Loucy (cell line): Measurements from ENCODE around the gene NSA2.
A peak's percentile ranks its signal among the peaks of the same experiment; 100 is the strongest.

ENCODE experiments used
- H2AFZ ChIP-seq: fragments of 200-600 bp; sonication (generic); 2 replicates; pipeline ENCODE4 v1.6.0; 2016; ENCODE audit warnings: antibody characterized with exemption, mild to moderate bottlenecking, low read length, moderate library complexity
- H3F3A ChIP-seq: fragments of 200-600 bp; 2 replicates; pipeline ENCODE4 v1.6.0; 2016; ENCODE audit warnings: antibody characterized with exemption, low read depth, mild to moderate bottlenecking
- H3K27me3 ChIP-seq: fragments of 200-600 bp; sonication (generic); 2 replicates; pipeline ENCODE4 v1.6.1; 2014; ENCODE audit warnings: low read length, mild to moderate bottlenecking; ENCODE audit not compliant: insufficient read depth, poor library complexity, severe bottlenecking
- H3K36me3 ChIP-seq: fragments of 200-600 bp; sonication (generic); 2 replicates; pipeline ENCODE4 v1.6.1; 2016; ENCODE audit warnings: low read length; ENCODE audit not compliant: insufficient read depth
- H3K4me1 ChIP-seq: fragments of 200-600 bp; sonication (generic); 2 replicates; pipeline ENCODE4 v1.5.1; 2014; ENCODE audit warnings: low read length, mild to moderate bottlenecking; ENCODE audit not compliant: insufficient read depth, poor library complexity, severe bottlenecking
- H3K4me2 ChIP-seq: fragments of 200-600 bp; sonication (generic); 2 replicates; pipeline ENCODE4 v1.6.0; 2014; ENCODE audit warnings: antibody characterized with exemption, low read length, low read depth, mild to moderate bottlenecking; ENCODE audit not compliant: poor library complexity, severe bottlenecking
- H3K4me3 ChIP-seq: fragments of 200-600 bp; sonication (generic); 2 replicates; pipeline ENCODE4 v1.5.1; 2014; ENCODE audit warnings: low read length, mild to moderate bottlenecking, mixed read lengths; ENCODE audit not compliant: poor library complexity, severe bottlenecking
- H3K79me2 ChIP-seq: fragments of 200-600 bp; sonication (generic); 2 replicates; pipeline ENCODE4 v1.6.1; 2014; ENCODE audit warnings: low read length; ENCODE audit not compliant: insufficient read depth
- H3K9ac ChIP-seq: fragments of 200-600 bp; sonication (generic); 2 replicates; pipeline ENCODE4 v1.6.0; 2014; ENCODE audit warnings: mild to moderate bottlenecking, low read depth, low read length, moderate library complexity; ENCODE audit not compliant: poor library complexity, severe bottlenecking
- H3K9me2 ChIP-seq: fragments of 200-600 bp; sonication (generic); replicated peaks from 2 replicates; pipeline ENCODE4 v1.6.1; 2016; ENCODE audit warnings: low read depth, low read length, mixed read lengths
- H3K9me3 ChIP-seq: fragments of 200-600 bp; sonication (generic); 2 replicates; pipeline ENCODE4 v1.6.1; 2014; ENCODE audit warnings: mild to moderate bottlenecking, antibody characterized with exemption, low read length, low read depth; ENCODE audit not compliant: insufficient read depth
- H4K20me1 ChIP-seq: fragments of 200-600 bp; sonication (generic); 2 replicates; pipeline ENCODE4 v1.6.0; 2014; ENCODE audit warnings: antibody characterized with exemption, low read length, mild to moderate bottlenecking; ENCODE audit not compliant: insufficient read depth, poor library complexity, severe bottlenecking
- CTCF ChIP-seq: fragments of 200-600 bp; sonication (generic); conservative IDR thresholded peaks from 2 replicates; pipeline ENCODE4 v1.5.1; 2014; ENCODE audit warnings: mild to moderate bottlenecking, antibody characterized with exemption, low read length
- EZH2phosphoT487 ChIP-seq: fragments of 200-600 bp; IDR thresholded peaks from 2 replicates; pipeline ENCODE4 v1.6.1; 2018; ENCODE audit warnings: antibody characterized with exemption, mild to moderate bottlenecking, moderate library complexity, borderline replicate concordance

The NSA2 gene

DNA sequence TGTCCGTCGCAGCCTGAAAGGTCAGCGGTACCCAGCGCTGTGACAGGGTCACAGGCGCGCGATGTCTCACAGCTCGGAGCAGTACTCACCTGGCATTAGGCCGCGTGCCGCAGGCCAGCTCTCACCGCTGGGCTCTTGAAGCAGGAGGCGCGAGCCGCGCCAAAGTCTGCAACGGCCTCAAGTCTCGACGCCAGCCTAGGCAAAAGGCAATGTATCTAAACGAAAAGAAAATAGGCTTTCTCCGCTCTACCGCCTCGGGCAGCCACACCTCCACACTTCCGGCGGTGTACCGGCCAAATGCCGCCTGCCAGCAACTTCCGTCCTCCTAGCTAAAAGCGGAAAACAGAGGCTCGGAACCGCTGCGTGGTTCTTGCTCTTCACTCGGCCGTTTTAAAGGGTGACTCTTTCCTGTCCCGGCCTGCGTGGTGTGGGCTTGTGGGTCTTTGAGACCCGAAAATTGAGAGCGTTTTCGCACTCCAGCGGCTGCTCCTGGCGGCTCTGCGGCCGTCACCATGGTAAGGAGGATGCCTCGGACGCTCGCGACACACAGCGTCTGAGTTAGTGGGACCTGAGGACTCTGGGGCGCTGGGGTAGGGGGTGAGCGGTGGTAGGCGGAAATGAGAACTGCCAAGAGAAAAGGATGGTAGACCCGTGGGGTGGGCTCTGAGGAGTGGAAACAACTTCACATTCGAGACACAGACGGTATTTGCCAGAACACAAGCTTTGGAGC lies at the start of gene NSA2, which contains the start of gene GFM2:
Gene NSA2 (plus strand): TSS at position 401 of the 730 bp plus-strand sequence. CDS start 112 bp downstream, at position 513.
Gene GFM2 (minus strand): TSS at position 269 of the 730 bp plus-strand sequence. CDS start 3,375 bp downstream, outside the sequence.
- H3K4me3 ChIP-seq = peak within 1 kb of the TSS; percentile 99
- peaks cover 44% of the 10 kb centered on the region for H3K4me1 ChIP-seq
- no peaks in the 10 kb centered on the region for H3K9me2 ChIP-seq
- peaks cover 37% of the 10 kb centered on the region for H4K20me1 ChIP-seq
- H3K79me2 ChIP-seq = peaks cover 69% of the 10 kb centered on the region
- H3K4me2 ChIP-seq = peak within 1 kb of the TSS; percentile 99
- H3K9me3 ChIP-seq = no peaks in the 10 kb centered on the region
- peak within 1 kb of the TSS; percentile 99 for H2AFZ ChIP-seq
- TF ChIP-seq CTCF = no peak
- H3K27me3 ChIP-seq = no peaks in the 10 kb centered on the region
- H3F3A ChIP-seq = no peaks in the 10 kb centered on the region
- H3K9ac ChIP-seq = peak within 1 kb of the TSS; percentile 83
- H3K36me3 ChIP-seq = peaks cover 21% of the 10 kb centered on the region; the same call in 1 of the 2 replicates

DNA sequence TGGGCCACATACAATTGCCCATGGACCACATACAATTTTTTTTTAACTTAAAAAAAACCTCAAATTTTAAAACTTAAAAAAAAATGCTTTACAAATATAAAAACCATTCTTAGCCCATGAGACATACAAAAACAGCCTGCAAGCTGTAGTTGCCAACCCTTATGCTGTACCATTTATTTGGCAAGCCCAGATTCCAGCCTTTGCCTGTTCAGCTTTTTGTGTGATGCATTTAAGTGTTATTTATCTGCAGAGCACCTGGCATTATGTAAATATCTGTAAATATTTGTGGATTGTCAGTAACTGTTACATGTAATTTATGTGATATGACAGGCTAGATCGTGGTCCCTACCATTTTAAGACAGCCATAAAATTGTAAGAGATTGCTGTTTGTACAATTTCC lies 49.5 kb upstream of the NSA2 start:
- Histone ChIP-seq H3K9me2 (no peaks in the 10 kb centered on the region), H3K4me3 (no peak overlapping the region), H3K79me2 (no peaks in the 10 kb centered on the region), H3K4me2 (no peak overlapping the region), H3F3A (no peaks in the 10 kb centered on the region), H3K27me3 (no peaks in the 10 kb centered on the region), H3K36me3 (peaks cover 35% of the 10 kb centered on the region), H3K4me1 (peaks cover 7% of the 10 kb centered on the region), H2AFZ (no peak overlapping the region), H4K20me1 (no peaks in the 10 kb centered on the region), H3K9ac (no peak overlapping the region), H3K9me3 (no peaks in the 10 kb centered on the region)
- TF ChIP-seq CTCF = no peak
- no peak for TF ChIP-seq EZH2phosphoT487

DNA sequence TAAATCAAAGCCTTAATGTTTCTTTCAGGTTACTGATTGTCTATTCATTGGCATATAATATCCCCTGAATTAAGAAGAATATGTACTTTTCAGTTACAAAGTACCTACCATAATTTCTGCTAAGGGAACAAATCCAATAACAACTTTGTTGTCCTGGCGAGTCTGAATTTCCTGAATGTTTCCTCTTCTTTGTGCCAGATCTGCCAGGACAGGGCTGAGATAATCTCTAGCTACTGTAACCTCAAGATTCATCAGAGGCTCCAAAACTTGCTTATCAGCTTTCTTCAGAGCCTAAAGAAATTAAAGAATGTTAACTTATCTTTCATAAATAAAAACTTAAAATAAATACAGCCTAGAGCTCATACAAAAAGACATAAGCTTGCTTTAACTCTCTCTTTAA lies 44.8 kb upstream of the NSA2 start:
- Histone ChIP-seq H3K4me1 (peaks cover 7% of the 10 kb centered on the region), H3K4me2 (no peak overlapping the region), H3K27me3 (no peaks in the 10 kb centered on the region), H3F3A (no peaks in the 10 kb centered on the region), H3K36me3 (peaks cover 62% of the 10 kb centered on the region), H3K9me2 (no peaks in the 10 kb centered on the region), H3K9me3 (no peaks in the 10 kb centered on the region), H2AFZ (no peak overlapping the region), H3K9ac (no peak overlapping the region), H3K4me3 (no peak overlapping the region), H3K79me2 (no peaks in the 10 kb centered on the region), H4K20me1 (no peaks in the 10 kb centered on the region)
- no peak for TF ChIP-seq CTCF
- TF ChIP-seq EZH2phosphoT487 = no peak
